Keratinocyte (primary cell): ENCODE data around the gene PYY. TPM values are rescaled to one million over a fixed set of nuclear protein-coding genes. Genes with fewer than 3 reads are reported as not detected.

Experiments used
- DNase-seq: peaks from one replicate; pipeline ENCODE4 v3.0.0-alpha.2; 2011; ENCODE audit warnings: low read depth, missing footprints, low spot score
- FAIRE-seq: peaks from 2 replicates; lab custom pipeline; 2011; peaks lifted over from hg19 to GRCh38; lab: Jason Lieb, UNC
- H2AFZ ChIP-seq: 2 replicates; pipeline ENCODE4 v1.6.0; 2012; ENCODE audit warnings: low read length, control low read depth, inconsistent platforms; ENCODE audit not compliant: control insufficient read depth
- H3K27ac ChIP-seq: 2 replicates; pipeline ENCODE4 v1.5.1; 2011; ENCODE audit warnings: low read length; ENCODE audit not compliant: control insufficient read depth, insufficient read depth
- H3K27me3 ChIP-seq: 3 replicates; pipeline ENCODE4 v1.6.0; 2011; ENCODE audit warnings: low read length; ENCODE audit not compliant: control insufficient read depth, insufficient read depth; ENCODE audit errors: extremely low read depth
- H3K36me3 ChIP-seq, 2 experiments: 2 replicates in 1 of 2; 3 replicates in 1 of 2; pipeline ENCODE4 v1.5.1; 2011; ENCODE audit warnings: low read length in 2 of 2, mild to moderate bottlenecking in 1 of 2; ENCODE audit not compliant: control insufficient read depth in 2 of 2, insufficient read depth in 2 of 2; ENCODE audit errors: extremely low read depth in 1 of 2
- H3K4me1 ChIP-seq: 3 replicates; pipeline ENCODE4 v1.5.1; 2011; ENCODE audit warnings: low read length; ENCODE audit not compliant: control insufficient read depth, insufficient read depth; ENCODE audit errors: extremely low read depth
- H3K4me2 ChIP-seq: 3 replicates; pipeline ENCODE4 v1.6.0; 2011; ENCODE audit warnings: low read depth, low read length; ENCODE audit not compliant: control insufficient read depth, insufficient read depth; ENCODE audit errors: extremely low read depth
- H3K4me3 ChIP-seq, 3 experiments: fragments of 200-600 bp in 1 of 3; sonication (generic) in 1 of 3; 2 replicates in 2 of 3; 3 replicates in 1 of 3; pipeline ENCODE4 v1.5.1; 2011 to 2016; ENCODE audit warnings: low read length in 3 of 3, mild to moderate bottlenecking in 3 of 3, control low read depth in 2 of 3, inconsistent platforms in 1 of 3, low read depth in 1 of 3, mixed read lengths in 1 of 3, mixed run types in 1 of 3, moderate library complexity in 1 of 3; ENCODE audit not compliant: control insufficient read depth in 2 of 3, insufficient read depth in 2 of 3; ENCODE audit errors: extremely low read depth in 1 of 3
- H3K79me2 ChIP-seq: 2 replicates; pipeline ENCODE4 v1.6.0; 2012; ENCODE audit warnings: low read length; ENCODE audit not compliant: control insufficient read depth, insufficient read depth
- H3K9ac ChIP-seq: 3 replicates; pipeline ENCODE4 v1.6.0; 2011; ENCODE audit warnings: low read length; ENCODE audit not compliant: control insufficient read depth, insufficient read depth; ENCODE audit errors: extremely low read depth
- H3K9me1 ChIP-seq: 3 replicates; pipeline ENCODE4 v1.6.0; 2011; ENCODE audit warnings: low read length; ENCODE audit not compliant: control insufficient read depth, insufficient read depth; ENCODE audit errors: extremely low read depth
- H3K9me3 ChIP-seq: 2 replicates; pipeline ENCODE4 v1.5.1; 2012; ENCODE audit warnings: low read depth, low read length; ENCODE audit not compliant: control insufficient read depth
- H4K20me1 ChIP-seq: 3 replicates; pipeline ENCODE4 v1.6.0; 2011; ENCODE audit warnings: low read length; ENCODE audit not compliant: control insufficient read depth, insufficient read depth; ENCODE audit errors: extremely low read depth
- CTCF ChIP-seq, 3 experiments: IDR thresholded peaks in 1 of 3; conservative IDR thresholded peaks in 1 of 3; optimal IDR thresholded peaks in 1 of 3; 2 replicates in 2 of 3; 3 replicates in 1 of 3; pipeline versions ENCODE3 to v1.5.1; 2011; ENCODE audit warnings: low read length in 3 of 3, mild to moderate bottlenecking in 3 of 3, moderate library complexity in 2 of 3, control low read depth in 1 of 3, inconsistent platforms in 1 of 3; ENCODE audit not compliant: insufficient read depth in 2 of 3; ENCODE audit errors: extremely low read depth in 1 of 3
- EZH2 ChIP-seq: IDR thresholded peaks from one replicate; pipeline ENCODE4 v1.6.1; 2012; ENCODE audit warnings: inconsistent platforms, mild to moderate bottlenecking, low read length, moderate library complexity
- dilution Hi-C: fragments of 300-500 bp; cut with MboI; formaldehyde crosslinking; loops from one replicate; pipeline ENCODE4 v1.7.0; 2020; ENCODE audit warnings: low sequenced_read_pairs; ENCODE audit not compliant: extremely low pct_ligation_motif_present
- polyA plus RNA-seq, 5 experiments: library from polyadenylated mRNA; depleted of rRNA in 3 of 5; stranded (reverse) in 3 of 5; stranded (forward) in 1 of 5; unstranded in 1 of 5; fragments of >200 nt; gene quantifications; 1 replicate in 1 of 5; 2 replicates in 3 of 5; 3 replicates in 1 of 5; pipeline versions ENCODE4 v1.2.1 to v1.2.3, GENCODE V29; 2011 to 2012; ENCODE audit warnings: missing spikeins in 2 of 5, low read depth in 1 of 5, low replicate concordance in 1 of 5

Gene PYY
- polyA plus RNA-seq, 1 donor (not counting 4 experiments of a cell fraction or from before 2014, with no cell fraction given) = not detected

DNA sequence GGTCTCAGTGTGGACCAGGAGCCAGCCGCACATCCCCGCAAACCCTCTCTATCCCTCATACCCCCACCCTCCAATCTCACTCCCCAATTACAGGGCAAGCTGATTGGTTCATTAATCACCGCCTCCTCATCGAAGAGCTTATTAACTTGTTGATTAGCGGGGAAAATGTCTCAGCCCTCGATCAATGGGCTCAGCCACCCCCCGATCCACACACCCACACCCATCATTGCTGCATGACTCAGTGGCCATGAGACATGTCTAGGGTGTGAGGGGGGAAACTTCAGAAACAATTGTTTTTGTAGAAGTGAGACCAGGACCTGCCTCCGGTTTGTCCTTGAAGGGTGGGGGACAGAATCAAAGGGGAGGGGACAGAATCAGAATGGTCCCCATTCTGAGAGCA lies 2.5 kb upstream of the PYY start:
- DNase-seq = no peak
- Histone ChIP-seq H2AFZ (no peak overlapping the region), H3K4me2 (no peak overlapping the region), H3K27ac (no peak overlapping the region), H4K20me1 (no peaks in the 10 kb centered on the region), H3K9ac (no peak overlapping the region), H3K9me3 (no peaks in the 10 kb centered on the region), H3K9me1 (no peaks in the 10 kb centered on the region), H3K4me3 (no peak overlapping the region), H3K27me3 (peaks cover 36% of the 10 kb centered on the region), H3K79me2 (no peaks in the 10 kb centered on the region), H3K36me3 (no peaks in the 10 kb centered on the region), H3K4me1 (no peaks in the 10 kb centered on the region)
- dilution Hi-C loops = no loop called here
- FAIRE-seq = no peak
- TF ChIP-seq EZH2 = no peak
- no peak for TF ChIP-seq CTCF (optimal IDR thresholded peaks at IDR 0.05 in 1 of 3, IDR thresholded peaks at IDR 0.05 in 1 of 3, conservative IDR thresholded peaks at IDR 0.05 in 1 of 3; ENCODE audit: extremely low read depth in 1 of 3, insufficient read depth in 2 of 3, low read length in 3 of 3)

GRCh38 chr17:43952724-43953666 lies 745 bp downstream of the PYY start:
- DNase-seq (no peak), FAIRE-seq (no peak)
- Histone ChIP-seq H4K20me1 (no peaks in the 10 kb centered on the region), H3K4me2 (peak overlapping the region; percentile 14), H3K36me3 (no peaks in the 10 kb centered on the region), H3K27me3 (peaks cover 48% of the 10 kb centered on the region), H3K9me3 (no peaks in the 10 kb centered on the region), H3K4me1 (no peaks in the 10 kb centered on the region), H3K9me1 (no peaks in the 10 kb centered on the region), H3K9ac (no peak overlapping the region), H3K4me3 (no peak overlapping the region), H2AFZ (no peak overlapping the region), H3K79me2 (no peaks in the 10 kb centered on the region), H3K27ac (no peak overlapping the region)
- TF ChIP-seq EZH2 (peak; percentile 91), CTCF (optimal IDR thresholded peaks at IDR 0.05 in 1 of 3, IDR thresholded peaks at IDR 0.05 in 1 of 3, conservative IDR thresholded peaks at IDR 0.05 in 1 of 3; ENCODE audit: extremely low read depth in 1 of 3, insufficient read depth in 2 of 3, low read length in 3 of 3) (no peak)
- dilution Hi-C loops = no loop called here
